ENCODE data around the gene ABCB11. TPM values are rescaled to one million over a fixed set of nuclear protein-coding genes. Genes with fewer than 3 reads are reported as not detected.

Gene ABCB11
- total RNA-seq, 1 donor from 2014 or later, result 0.02 TPM

GRCh38 chr2:169047256-169048250 is 16.4 kb upstream of the ABCB11 start:
- H3K27ac ChIP-seq (ENCODE audit: low read depth, low read length), result no peak overlapping the region
- H3K9ac ChIP-seq (ENCODE audit: low read length), result no peak overlapping the region
- no peaks in the 10 kb centered on the region for H3K79me2 ChIP-seq (ENCODE audit: insufficient read depth, low read length)
- H3K4me3 ChIP-seq (ENCODE audit: insufficient read depth, low read depth, low read length), result no peak overlapping the region
- H3K4me1 ChIP-seq (ENCODE audit: insufficient read depth, low read length), result no peaks in the 10 kb centered on the region
- DNase-seq (ENCODE audit: low read depth) (no peak), FAIRE-seq (no peak)
- Mint-ChIP-seq H3K9me3 (ENCODE audit: unreplicated experiment) (peaks cover 13% of the 10 kb centered on the region), H3K4me3 (ENCODE audit: unreplicated experiment) (no peak overlapping the region), H3K36me3 (ENCODE audit: low read depth, unreplicated experiment) (peaks cover 2% of the 10 kb centered on the region), H3K27me3 (ENCODE audit: low read depth, unreplicated experiment) (no peaks in the 10 kb centered on the region), H3K4me1 (ENCODE audit: low read depth, unreplicated experiment) (no peaks in the 10 kb centered on the region), H3K27ac (ENCODE audit: unreplicated experiment) (no peak overlapping the region)
- H3K27me3 ChIP-seq (ENCODE audit: insufficient read depth, low read length), result no peaks in the 10 kb centered on the region
- no peak overlapping the region for H3K4me2 ChIP-seq (ENCODE audit: low read length)
- TF ChIP-seq CTCF (IDR thresholded peaks at IDR 0.05; ENCODE audit: insufficient read depth, low read depth, low read length) (no peak), EZH2 (IDR thresholded peaks at IDR 0.05; ENCODE audit: insufficient read depth, low read length) (no peak)
- H2AFZ ChIP-seq (ENCODE audit: low read depth, low read length), result no peak overlapping the region
- no peaks in the 10 kb centered on the region for H3K9me3 ChIP-seq (ENCODE audit: insufficient read depth, low read depth, low read length)
- H3K36me3 ChIP-seq (ENCODE audit: insufficient read depth, low read length), result no peaks in the 10 kb centered on the region
- no peaks in the 10 kb centered on the region for H4K20me1 ChIP-seq (ENCODE audit: insufficient read depth, low read length)

GRCh38 chr2:169046440-169047151 is 15.5 kb upstream of the ABCB11 start:
- peaks cover 13% of the 10 kb centered on the region for H3K9me3 Mint-ChIP-seq (ENCODE audit: unreplicated experiment)
- no peaks in the 10 kb centered on the region for H3K36me3 ChIP-seq (ENCODE audit: insufficient read depth, low read length)
- H4K20me1 ChIP-seq (ENCODE audit: insufficient read depth, low read length), result no peaks in the 10 kb centered on the region
- H3K27ac ChIP-seq (ENCODE audit: low read depth, low read length), result no peak overlapping the region
- no peaks in the 10 kb centered on the region for H3K27me3 ChIP-seq (ENCODE audit: insufficient read depth, low read length)
- H3K4me1 ChIP-seq (ENCODE audit: insufficient read depth, low read length), result no peaks in the 10 kb centered on the region
- H3K9ac ChIP-seq (ENCODE audit: low read length), result no peak overlapping the region
- no peaks in the 10 kb centered on the region for H3K9me3 ChIP-seq (ENCODE audit: insufficient read depth, low read depth, low read length)
- no peak overlapping the region for H3K27ac Mint-ChIP-seq (ENCODE audit: unreplicated experiment)
- H3K79me2 ChIP-seq (ENCODE audit: insufficient read depth, low read length), result no peaks in the 10 kb centered on the region
- DNase-seq (ENCODE audit: low read depth) (no peak), FAIRE-seq (no peak)
- no peak overlapping the region for H2AFZ ChIP-seq (ENCODE audit: low read depth, low read length)
- no peak overlapping the region for H3K4me3 ChIP-seq (ENCODE audit: insufficient read depth, low read depth, low read length)
- H3K4me1 Mint-ChIP-seq (ENCODE audit: low read depth, unreplicated experiment), result no peaks in the 10 kb centered on the region
- peaks cover 2% of the 10 kb centered on the region for H3K36me3 Mint-ChIP-seq (ENCODE audit: low read depth, unreplicated experiment)
- H3K4me3 Mint-ChIP-seq (ENCODE audit: unreplicated experiment), result no peak overlapping the region
- no peak overlapping the region for H3K4me2 ChIP-seq (ENCODE audit: low read length)
- H3K27me3 Mint-ChIP-seq (ENCODE audit: low read depth, unreplicated experiment), result no peaks in the 10 kb centered on the region
- TF ChIP-seq CTCF (IDR thresholded peaks at IDR 0.05; ENCODE audit: insufficient read depth, low read depth, low read length) (no peak), EZH2 (IDR thresholded peaks at IDR 0.05; ENCODE audit: insufficient read depth, low read length) (no peak)
